CD4-positive, alpha-beta T cell (primary cell): ENCODE results near the gene APOBEC3A. TPM values are rescaled to one million over a fixed set of nuclear protein-coding genes. Genes with fewer than 3 reads are reported as not detected.

Source experiments
- ATAC-seq: fragments of 200-7000 bp; cut with Tn5 transposase; one replicate; pipeline ENCODE4 v1.10.0; 2022; ENCODE audit warnings: mild to moderate bottlenecking; ENCODE audit not compliant: poor library complexity
- CTCF ChIA-PET: fragments of 350-600 bp; sonication (Branson Sonifier 250); formaldehyde crosslinking; loops from one replicate; lab custom pipeline; 2021; ENCODE audit warnings: antibody characterized with exemption, inconsistent platforms; lab: Charles Lee
- POLR2A ChIA-PET: fragments of 350-600 bp; sonication (Branson Sonifier 250); formaldehyde crosslinking; loops from one replicate; lab custom pipeline; 2021; ENCODE audit warnings: antibody characterized with exemption, inconsistent platforms; lab: Charles Lee
- DNase-seq, 14 experiments: peaks; one replicate each; pipeline ENCODE4 v3.0.0-alpha.2; 2013 to 2020; ENCODE audit warnings: mixed read lengths in 2 of 14
- H3K27ac ChIP-seq, 2 donors: one replicate each; pipeline versions ENCODE4 v1.5.1 to v1.7.0; 2013; ENCODE audit warnings: low read length in 2 of 2, low read depth in 1 of 2, mild to moderate bottlenecking in 1 of 2
- H3K27me3 ChIP-seq, 2 experiments: 1 replicate in 1 of 2; 2 replicates in 1 of 2; pipeline versions ENCODE4 v1.6.1 to v1.7.0; 2013; ENCODE audit warnings: low read length in 2 of 2, control low read depth in 1 of 2, mild to moderate bottlenecking in 1 of 2, moderate library complexity in 1 of 2; ENCODE audit not compliant: insufficient read depth in 2 of 2, control insufficient read depth in 1 of 2
- H3K36me3 ChIP-seq: one replicate; pipeline ENCODE4 v1.6.1; 2013; ENCODE audit warnings: low read length, control low read depth; ENCODE audit not compliant: insufficient read depth
- H3K4me1 ChIP-seq: one replicate; pipeline ENCODE4 v1.6.1; 2013; ENCODE audit warnings: low read length, control low read depth; ENCODE audit not compliant: insufficient read depth
- H3K4me3 ChIP-seq: one replicate; pipeline ENCODE4 v1.5.1; 2013; ENCODE audit warnings: mild to moderate bottlenecking, low read length, moderate library complexity
- H3K9me3 ChIP-seq, 2 experiments: 1 replicate in 1 of 2; 2 replicates in 1 of 2; pipeline versions ENCODE4 v1.6.1 to v1.7.0; 2013; ENCODE audit warnings: low read length in 2 of 2, mild to moderate bottlenecking in 2 of 2, control low read depth in 1 of 2, moderate library complexity in 1 of 2; ENCODE audit not compliant: control insufficient read depth in 1 of 2, insufficient read depth in 1 of 2
- H3K27ac Mint-ChIP-seq: one replicate; pipeline ENCODE4 v1.8.0; 2020; ENCODE audit warnings: mixed read lengths
- H3K27me3 Mint-ChIP-seq: one replicate; pipeline ENCODE4 v1.8.0; 2021; ENCODE audit warnings: mixed read lengths
- H3K36me3 Mint-ChIP-seq: one replicate; pipeline ENCODE4 v1.8.0; 2021; ENCODE audit warnings: low read depth, mixed read lengths
- H3K4me1 Mint-ChIP-seq: one replicate; pipeline ENCODE4 v1.8.0; 2021; ENCODE audit warnings: low read depth, mixed read lengths
- H3K4me3 Mint-ChIP-seq: one replicate; pipeline ENCODE4 v1.8.0; 2020; ENCODE audit warnings: mild to moderate bottlenecking, mixed read lengths
- H3K9me3 Mint-ChIP-seq: one replicate; pipeline ENCODE4 v1.8.0; 2020; ENCODE audit warnings: mixed read lengths
- intact Hi-C, 2 experiments: fragments of 100-400 bp; cut with DNase I in 1 of 2; cut with micrococcal nuclease in 1 of 2; formaldehyde crosslinking; loops; one replicate each; pipeline versions ENCODE4 v1.15.1 to v1.9.0; 2023 to 2025; cut with DNase I, micrococcal nuclease
- total RNA-seq, 174 experiments: library from RNA in 2 of 174; stranded (reverse) in 2 of 174; gene quantifications; one replicate each; pipeline ENCODE4 v1.2.3 and lab custom pipeline; 2021 to 2026
- TF ChIP-seq, protein P1 (sequence below): fragments of 200-600 bp; IDR thresholded peaks from one replicate; pipeline ENCODE4 v1.8.0; 2022; ENCODE audit warnings: antibody characterized with exemption, mild to moderate bottlenecking

Gene APOBEC3A
- total RNA-seq, 2 experiments from 2014 or later = 0.74 to 1.6 TPM

DNA sequence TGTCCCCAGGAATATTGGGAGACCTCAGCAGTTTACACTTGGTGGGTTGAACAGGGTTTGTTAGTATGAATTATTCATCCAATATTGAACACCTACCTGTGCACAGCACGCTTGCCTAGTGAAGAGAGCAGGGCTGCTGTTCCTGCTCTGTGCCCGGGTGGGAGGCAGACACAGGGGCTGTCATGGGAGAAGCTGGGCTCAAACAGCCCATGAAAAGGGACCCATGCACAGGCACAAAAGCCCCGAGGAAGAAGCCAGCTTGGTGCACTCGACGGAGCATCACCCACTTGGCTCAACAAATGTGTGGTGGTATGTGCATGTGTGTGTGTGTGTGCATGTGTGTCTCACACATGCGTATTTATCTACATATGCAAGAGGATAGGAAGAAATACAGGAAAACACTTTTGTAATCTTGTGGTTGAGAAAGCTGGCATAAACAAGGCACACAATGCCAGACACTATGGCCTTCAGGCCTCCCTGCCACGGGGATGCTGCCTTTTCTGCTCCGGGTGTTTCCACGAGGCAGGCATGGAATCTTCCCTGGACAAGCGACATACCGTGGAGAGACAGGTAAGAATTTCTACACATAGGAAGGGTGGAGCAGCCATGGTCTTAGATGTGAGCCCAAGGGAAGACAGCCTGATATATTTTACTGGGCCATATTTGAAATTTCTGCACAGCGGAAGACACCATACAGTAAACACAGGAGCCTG is 5.0 kb upstream of the APOBEC3A start:
- Histone ChIP-seq H3K36me3 (no peaks in the 10 kb centered on the region), H3K9me3 (no peaks in the 10 kb centered on the region), H3K27me3 (peaks cover 0 to 3% of the 10 kb centered on the region in 2 experiments), H3K27ac (no peak overlapping the region), H3K4me3 (no peak overlapping the region), H3K4me1 (peaks cover 22% of the 10 kb centered on the region)
- H3K36me3 Mint-ChIP-seq = no peaks in the 10 kb centered on the region
- DNase-seq (peak in 1 of 14 experiments; percentile 11), ATAC-seq (no peak)
- intact Hi-C loops = loop anchor here in 1 of 2 experiments (5.0 kb wide), 1 partner anchor 55 kb away; no protein-coding TSS in a partner anchor
- no peak overlapping the region for H3K27ac Mint-ChIP-seq
- no peaks in the 10 kb centered on the region for H3K9me3 Mint-ChIP-seq
- no peak overlapping the region for H3K4me3 Mint-ChIP-seq
- H3K4me1 Mint-ChIP-seq = no peaks in the 10 kb centered on the region
- ChIA-PET POLR2A (no interaction called here), CTCF (interaction anchor here (1.2 kb wide), 1 partner anchor 51 kb away, joined by 3 read pairs; no protein-coding TSS in a partner anchor)
- H3K27me3 Mint-ChIP-seq = peaks cover 8% of the 10 kb centered on the region
- TF ChIP-seq, protein P1, sequence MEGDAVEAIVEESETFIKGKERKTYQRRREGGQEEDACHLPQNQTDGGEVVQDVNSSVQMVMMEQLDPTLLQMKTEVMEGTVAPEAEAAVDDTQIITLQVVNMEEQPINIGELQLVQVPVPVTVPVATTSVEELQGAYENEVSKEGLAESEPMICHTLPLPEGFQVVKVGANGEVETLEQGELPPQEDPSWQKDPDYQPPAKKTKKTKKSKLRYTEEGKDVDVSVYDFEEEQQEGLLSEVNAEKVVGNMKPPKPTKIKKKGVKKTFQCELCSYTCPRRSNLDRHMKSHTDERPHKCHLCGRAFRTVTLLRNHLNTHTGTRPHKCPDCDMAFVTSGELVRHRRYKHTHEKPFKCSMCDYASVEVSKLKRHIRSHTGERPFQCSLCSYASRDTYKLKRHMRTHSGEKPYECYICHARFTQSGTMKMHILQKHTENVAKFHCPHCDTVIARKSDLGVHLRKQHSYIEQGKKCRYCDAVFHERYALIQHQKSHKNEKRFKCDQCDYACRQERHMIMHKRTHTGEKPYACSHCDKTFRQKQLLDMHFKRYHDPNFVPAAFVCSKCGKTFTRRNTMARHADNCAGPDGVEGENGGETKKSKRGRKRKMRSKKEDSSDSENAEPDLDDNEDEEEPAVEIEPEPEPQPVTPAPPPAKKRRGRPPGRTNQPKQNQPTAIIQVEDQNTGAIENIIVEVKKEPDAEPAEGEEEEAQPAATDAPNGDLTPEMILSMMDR = no peak

DNA sequence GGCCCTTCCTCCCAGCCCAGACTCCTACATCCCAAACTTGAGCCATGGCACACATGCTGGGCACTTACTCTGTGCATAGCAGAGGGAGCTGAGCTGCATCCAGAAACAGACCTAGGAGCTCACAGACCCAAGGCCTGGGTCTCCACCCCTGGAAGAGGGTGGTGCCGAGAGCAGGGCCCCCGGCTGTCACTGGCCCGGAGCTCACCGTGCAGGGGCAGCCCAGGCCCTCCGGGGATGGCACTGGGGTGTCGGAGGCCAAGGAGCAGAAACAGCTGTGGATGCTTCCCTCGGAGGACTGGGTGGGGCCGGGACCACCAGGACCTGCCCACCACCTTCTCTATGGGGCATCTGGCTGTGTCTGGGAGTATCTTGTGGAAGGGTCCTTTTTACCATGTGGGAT is 4.3 kb upstream of the APOBEC3A start:
- Histone ChIP-seq H3K27ac (no peak overlapping the region), H3K4me1 (peaks cover 19% of the 10 kb centered on the region), H3K27me3 (no peaks in the 10 kb centered on the region), H3K4me3 (no peak overlapping the region), H3K36me3 (no peaks in the 10 kb centered on the region), H3K9me3 (no peaks in the 10 kb centered on the region)
- Mint-ChIP-seq H3K4me1 (no peaks in the 10 kb centered on the region), H3K4me3 (no peak overlapping the region), H3K27me3 (peaks cover 4% of the 10 kb centered on the region), H3K36me3 (no peaks in the 10 kb centered on the region), H3K9me3 (no peaks in the 10 kb centered on the region), H3K27ac (no peak overlapping the region)
- ChIA-PET POLR2A (no interaction called here), CTCF (no interaction called here)
- DNase-seq = peak in 1 of 14 experiments; percentile 18
- intact Hi-C loops = loop anchor here in 1 of 2 experiments (5.0 kb wide), 1 partner anchor 56 kb away; no protein-coding TSS in a partner anchor
- TF ChIP-seq, protein P1 = no peak
- ATAC-seq = no peak

DNA sequence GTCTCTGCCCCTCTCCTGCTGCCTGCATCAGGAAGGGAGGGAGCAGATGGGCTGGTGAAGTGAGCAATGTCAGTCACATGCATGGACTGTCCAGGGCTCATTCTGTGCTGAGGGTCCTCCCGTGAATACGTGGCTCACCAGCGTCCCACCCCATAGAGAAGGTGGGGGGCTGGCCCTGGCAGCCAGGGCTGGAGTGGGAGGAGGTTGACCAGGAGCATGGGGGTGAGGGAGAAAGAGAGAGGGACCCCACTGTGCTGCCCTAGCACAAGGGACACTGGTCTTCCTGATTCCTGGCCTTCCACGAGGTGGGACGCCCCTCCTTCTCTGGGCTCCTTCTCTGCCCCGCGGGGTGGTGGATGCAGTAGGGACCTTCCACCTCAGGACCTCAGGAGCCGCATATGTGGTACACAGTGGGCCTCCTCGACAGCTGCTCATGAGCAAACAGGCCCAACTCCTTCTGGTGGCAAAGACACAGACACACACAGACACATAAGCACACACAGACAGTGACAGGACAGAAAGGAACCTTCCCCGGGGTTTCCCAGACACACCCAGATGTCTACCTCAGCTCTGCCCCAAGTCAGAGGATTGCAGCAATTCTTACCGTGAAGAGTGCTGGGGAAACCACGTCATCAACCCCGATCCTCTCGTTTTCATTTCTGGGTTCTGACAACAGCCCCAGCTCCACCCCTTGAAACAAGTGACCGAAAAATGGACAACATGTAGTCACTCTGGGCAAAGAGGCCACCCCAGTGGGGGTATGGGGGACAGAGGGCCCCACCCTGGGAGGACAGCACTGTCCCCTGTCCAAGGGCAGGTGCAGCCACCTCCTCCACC is 3.6 kb upstream of the APOBEC3A start:
- peak overlapping the region; percentile 52 for H3K27ac Mint-ChIP-seq
- ChIA-PET POLR2A (no interaction called here), CTCF (no interaction called here)
- Histone ChIP-seq H3K4me3 (no peak overlapping the region), H3K4me1 (peaks cover 19% of the 10 kb centered on the region), H3K27me3 (no peaks in the 10 kb centered on the region), H3K36me3 (no peaks in the 10 kb centered on the region), H3K27ac (peak overlapping the region in 1 of 2 donors; percentile 47), H3K9me3 (no peaks in the 10 kb centered on the region)
- no peaks in the 10 kb centered on the region for H3K4me1 Mint-ChIP-seq
- peak in 6 of 14 experiments; percentile 7 to 86 (median 32) for DNase-seq
- no peaks in the 10 kb centered on the region for H3K36me3 Mint-ChIP-seq
- ATAC-seq = peak; percentile 86
- intact Hi-C loops = loop anchor here in 1 of 2 experiments (5.0 kb wide), 1 partner anchor 56 kb away; no protein-coding TSS in a partner anchor
- H3K4me3 Mint-ChIP-seq = no peak overlapping the region
- H3K27me3 Mint-ChIP-seq = peaks cover 3% of the 10 kb centered on the region
- no peaks in the 10 kb centered on the region for H3K9me3 Mint-ChIP-seq
- TF ChIP-seq, protein P1 = no peak
